HFF-Myc (cell line): Measurements from ENCODE around the gene TRIM47.
"Not testable (repeated sequence)": the region's sequence is repeated elsewhere in the genome, so short reads cannot be mapped to it uniquely, and the experiment has no call there.

Experiments
- DNase-seq: peaks from one replicate; pipeline ENCODE4 v3.0.0-alpha.2; 2011; ENCODE audit warnings: low read depth; ENCODE audit errors: extremely low read depth
- H3K4me3 ChIP-seq: replicated peaks from 2 replicates; pipeline ENCODE4 v1.5.1; 2011; ENCODE audit warnings: low read depth, mild to moderate bottlenecking, control low read depth, low read length
- TF ChIP-seq, protein P1 (sequence below): IDR thresholded peaks from 2 replicates; pipeline ENCODE4 v1.5.1; 2012; ENCODE audit warnings: mild to moderate bottlenecking, low read depth, low read length, control low read depth; ENCODE audit errors: missing control alignments

TRIM47 gene

DNA sequence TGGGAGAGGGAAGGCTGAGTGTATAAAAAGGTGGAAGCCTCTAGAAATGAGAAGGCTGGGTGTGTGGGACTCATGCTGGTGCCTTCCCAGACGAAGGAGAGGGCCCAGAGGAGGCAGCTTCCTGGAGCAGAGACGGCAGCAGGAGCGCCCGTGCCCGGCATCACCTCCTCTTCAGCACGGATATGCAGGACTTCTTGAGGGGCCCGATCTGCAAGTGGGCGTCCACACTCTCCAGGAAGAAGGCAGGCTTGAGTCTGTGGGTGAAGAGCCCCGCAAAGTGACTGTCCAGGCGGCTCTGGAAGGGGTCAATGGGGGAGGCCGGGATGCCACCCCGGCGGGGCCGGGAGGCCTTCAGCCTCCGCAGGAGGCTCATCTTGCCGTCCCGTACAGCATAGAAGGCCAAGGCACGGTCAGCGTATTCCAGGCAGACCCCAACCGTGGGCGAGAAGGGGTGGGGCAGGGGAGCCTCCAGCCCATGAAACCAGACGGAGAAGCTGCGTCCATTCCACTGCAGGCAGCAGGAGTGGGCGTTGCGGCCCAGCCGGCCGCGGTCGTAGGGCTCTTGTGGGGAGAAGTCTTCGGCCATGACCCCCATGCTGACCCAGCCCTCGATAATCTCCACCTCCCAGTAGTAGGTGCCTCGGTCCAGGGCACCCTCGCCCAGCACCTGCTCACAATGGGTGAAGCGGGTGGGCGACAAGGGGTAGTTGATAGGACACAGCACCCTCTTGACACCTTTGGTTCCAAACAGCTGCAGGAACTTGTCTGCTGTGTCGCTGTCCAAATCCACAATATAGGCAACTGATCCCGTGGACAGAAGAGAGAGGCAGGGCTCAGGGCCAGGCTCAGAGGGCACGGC is 3.8 kb downstream of the TRIM47 start:
- TF ChIP-seq, protein P1, sequence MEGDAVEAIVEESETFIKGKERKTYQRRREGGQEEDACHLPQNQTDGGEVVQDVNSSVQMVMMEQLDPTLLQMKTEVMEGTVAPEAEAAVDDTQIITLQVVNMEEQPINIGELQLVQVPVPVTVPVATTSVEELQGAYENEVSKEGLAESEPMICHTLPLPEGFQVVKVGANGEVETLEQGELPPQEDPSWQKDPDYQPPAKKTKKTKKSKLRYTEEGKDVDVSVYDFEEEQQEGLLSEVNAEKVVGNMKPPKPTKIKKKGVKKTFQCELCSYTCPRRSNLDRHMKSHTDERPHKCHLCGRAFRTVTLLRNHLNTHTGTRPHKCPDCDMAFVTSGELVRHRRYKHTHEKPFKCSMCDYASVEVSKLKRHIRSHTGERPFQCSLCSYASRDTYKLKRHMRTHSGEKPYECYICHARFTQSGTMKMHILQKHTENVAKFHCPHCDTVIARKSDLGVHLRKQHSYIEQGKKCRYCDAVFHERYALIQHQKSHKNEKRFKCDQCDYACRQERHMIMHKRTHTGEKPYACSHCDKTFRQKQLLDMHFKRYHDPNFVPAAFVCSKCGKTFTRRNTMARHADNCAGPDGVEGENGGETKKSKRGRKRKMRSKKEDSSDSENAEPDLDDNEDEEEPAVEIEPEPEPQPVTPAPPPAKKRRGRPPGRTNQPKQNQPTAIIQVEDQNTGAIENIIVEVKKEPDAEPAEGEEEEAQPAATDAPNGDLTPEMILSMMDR = no peak
- DNase-seq = no peak
- H3K4me3 ChIP-seq = no peak overlapping the region

DNA sequence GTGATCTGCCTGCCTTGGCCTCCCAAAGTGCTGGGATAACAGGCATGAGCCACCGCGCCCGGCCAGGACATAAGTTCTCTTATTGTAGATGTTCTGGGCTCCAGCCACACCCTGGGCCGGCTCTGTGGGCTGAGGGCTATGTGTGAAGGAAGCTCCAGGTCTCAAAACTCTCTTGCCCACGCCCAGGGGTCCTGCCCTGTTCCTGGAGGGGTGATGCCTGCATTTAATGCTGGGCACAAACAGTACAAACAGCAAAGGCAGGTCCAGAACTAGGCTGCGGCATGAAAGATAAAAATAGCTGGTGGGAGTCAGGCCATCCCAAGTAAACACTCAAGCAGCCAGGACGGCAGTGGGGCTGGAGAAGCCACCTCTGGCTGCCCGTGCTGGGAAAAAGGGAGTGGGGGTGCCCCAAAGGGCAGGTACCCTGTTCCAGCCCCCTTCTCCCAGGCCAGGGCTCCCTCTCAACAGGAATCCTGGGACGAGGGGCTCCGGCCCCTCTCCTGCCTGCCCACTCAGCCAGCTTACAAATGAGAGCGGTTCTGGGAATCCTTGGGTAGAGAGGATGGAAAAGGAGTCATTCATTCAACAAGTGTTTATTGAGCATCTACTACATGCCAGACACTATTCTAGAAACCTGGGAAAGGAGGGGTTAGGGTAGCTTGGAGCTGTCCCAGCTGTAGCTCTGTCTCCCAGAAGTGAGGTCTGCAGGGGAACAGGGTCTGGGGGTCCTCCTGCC is 4.6 kb downstream of the TRIM47 start:
- TF ChIP-seq, protein P1 = no peak
- H3K4me3 ChIP-seq = no peak overlapping the region
- no peak for DNase-seq

DNA sequence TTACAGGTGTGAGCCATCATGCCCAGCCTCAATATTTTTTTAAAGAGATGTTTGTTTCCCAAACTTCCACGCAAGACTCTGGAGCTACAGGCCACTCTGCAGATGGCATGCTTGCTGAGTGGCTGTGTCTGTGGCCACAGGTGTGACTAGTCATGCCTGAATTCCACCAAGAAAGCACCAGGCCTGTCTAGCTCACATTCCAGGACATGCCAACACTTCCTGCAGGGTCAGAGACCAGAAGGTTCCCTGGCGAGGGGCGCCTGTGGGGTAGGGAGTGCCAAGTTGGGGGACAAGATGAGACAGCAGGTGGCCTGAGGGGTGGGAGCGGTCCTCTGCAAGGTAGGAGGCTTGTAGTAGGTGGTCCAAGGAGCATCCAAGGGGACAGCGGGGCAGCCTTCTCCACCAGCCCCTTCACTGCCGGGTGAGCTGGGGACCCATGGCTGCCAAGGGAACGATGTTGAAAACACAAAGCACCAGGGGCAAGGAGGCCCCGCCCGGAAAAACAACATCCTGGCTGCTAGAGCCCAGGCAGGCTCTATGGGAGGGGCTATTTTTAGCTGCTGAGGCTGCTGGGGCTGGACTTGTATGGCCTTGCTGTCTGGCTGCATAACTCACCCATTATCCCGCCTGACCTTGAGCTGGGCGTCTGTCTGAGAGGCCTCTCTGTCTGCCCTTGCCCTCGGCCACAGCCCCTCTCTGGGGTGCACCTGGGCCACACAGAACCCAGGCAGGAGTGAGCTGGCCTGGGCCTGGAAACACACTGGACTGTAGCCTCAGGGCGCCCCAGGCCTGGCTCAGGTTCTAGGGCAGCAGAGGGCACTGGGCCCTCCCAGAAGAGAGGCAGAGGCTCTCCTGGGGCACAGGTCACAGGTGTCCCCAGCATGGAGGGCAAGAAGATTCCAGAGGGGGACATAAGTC is 5.7 kb downstream of the TRIM47 start:
- H3K4me3 ChIP-seq = no peak overlapping the region
- no peak for DNase-seq
- TF ChIP-seq, protein P1 = no peak

DNA sequence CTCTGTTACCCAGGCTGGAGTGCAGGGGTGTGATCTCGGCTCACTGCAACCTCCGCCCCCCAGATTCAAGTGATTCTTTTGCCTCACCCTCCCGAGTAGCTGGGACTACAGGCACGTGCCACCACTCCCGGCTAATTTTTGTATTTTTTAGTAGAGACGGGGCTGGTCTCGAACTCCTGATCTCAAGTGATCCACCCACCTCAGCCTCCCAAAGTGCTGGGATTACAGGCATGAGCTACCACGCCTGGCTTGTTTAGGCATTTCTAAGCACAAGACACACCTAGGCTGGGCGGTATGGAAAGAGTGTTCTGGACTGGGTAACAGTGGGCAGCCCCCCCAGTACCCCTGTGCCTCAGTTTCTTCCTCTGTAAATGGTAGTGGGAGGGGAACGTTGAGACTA is 8.2 kb downstream of the TRIM47 start:
- not testable (repeated sequence) for DNase-seq, H3K4me3 ChIP-seq

DNA sequence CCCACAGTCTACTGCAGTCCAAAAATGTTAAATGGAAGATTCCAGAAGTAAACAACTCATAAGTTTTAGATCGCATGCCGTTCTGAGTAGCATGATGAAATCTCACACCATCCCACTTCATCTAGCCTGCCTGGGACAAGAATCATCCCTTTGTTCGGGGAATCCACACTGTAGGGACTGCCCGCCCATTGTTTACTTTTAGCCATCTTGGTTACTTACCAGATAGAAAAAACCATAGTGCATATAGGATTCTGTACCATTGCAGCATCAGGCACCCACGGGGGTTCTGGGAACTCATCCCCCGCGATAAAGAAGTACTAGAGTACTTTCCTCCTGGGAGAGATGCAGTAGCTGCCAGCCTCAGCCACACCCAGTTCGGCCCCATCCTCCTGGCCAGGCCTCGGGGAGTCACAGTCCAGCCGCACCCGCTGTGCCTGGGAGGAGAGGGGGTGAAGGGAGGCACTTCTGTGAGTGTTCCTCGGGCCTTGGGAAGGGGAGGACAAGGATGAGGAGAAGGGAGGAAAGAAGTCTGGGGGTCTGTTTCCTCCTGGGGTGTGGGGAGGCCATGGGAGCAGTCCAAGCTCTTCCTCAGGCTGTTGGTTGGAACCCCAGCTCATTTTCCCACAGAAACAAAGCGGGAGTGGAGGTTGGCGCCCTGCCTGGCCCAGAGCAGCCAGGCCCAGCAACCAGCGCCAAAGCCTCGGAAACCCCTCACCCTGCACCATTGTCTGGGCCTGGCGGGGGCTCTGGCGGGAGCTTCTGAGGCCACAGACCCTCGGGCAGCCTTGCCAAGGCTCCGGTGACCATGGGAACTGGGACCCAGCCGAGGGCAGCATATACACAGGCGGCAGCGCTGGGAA is 8.9 kb downstream of the TRIM47 start:
- DNase-seq = no peak
- TF ChIP-seq, protein P1 = no peak
- no peak overlapping the region for H3K4me3 ChIP-seq

DNA sequence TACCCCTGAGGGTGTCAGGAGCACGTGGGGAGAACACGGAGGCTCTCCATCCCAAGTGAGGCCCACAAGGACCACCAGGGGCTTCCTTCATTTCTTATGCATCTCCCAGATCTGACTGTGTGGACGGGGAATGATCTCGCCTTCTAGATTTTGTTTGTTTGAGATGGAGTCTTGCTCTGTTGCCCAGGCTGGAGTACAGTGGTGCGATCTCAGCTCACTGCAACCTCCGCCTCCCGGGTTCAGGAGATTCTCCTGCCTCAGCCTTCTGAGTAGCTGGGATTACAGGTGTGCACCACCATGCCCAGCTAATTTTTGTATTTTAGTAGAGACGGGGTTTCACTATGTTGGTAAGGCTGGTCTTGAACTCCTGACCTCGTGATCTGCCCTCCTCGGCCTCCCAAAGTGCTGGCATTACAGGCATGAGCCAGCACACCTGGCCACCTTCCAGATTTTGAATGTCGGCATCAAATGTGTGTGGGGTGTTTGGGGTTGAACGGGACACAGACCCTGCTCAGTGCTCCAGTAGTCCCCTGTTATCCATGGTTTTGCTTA is 9.6 kb downstream of the TRIM47 start:
- DNase-seq, H3K4me3 ChIP-seq: not testable (repeated sequence)

DNA sequence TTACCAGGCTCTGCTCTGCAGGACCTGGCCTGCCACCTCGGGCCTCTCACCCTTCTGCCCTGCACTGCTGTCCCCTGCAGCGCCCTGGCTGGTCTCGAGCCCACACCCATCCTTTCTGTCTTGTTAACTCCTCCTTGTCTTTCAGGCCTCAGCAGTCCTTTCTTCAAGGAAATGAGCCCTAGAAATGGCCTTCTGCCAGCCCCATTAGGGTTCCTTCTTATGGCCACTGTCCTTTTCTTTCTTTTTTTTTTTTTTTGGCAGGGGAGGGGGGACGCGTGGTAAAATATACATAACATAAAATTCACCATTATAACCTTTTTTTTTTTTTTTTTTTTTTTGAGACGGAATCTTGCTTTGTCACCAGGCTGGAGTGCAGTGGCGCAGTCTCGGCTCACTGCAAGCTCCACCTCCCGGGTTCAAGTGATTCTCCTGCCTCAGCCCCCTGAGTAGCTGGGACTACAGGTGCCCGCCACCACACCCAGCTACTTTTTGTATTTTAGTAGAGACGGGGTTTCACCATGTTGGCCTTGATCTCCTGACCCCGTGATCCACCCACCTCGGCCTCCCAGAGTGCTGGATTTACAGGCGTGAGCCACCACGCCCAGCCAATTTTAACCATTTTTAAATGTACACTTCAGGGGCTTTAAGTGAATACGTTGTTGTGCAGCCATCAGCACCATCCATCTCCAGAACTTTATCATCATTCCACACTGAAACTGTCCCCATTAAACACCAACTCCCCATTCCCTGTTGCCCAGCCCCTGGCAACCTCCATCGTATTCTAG is 12.8 kb downstream of the TRIM47 start:
- not testable (repeated sequence) for DNase-seq, H3K4me3 ChIP-seq

DNA sequence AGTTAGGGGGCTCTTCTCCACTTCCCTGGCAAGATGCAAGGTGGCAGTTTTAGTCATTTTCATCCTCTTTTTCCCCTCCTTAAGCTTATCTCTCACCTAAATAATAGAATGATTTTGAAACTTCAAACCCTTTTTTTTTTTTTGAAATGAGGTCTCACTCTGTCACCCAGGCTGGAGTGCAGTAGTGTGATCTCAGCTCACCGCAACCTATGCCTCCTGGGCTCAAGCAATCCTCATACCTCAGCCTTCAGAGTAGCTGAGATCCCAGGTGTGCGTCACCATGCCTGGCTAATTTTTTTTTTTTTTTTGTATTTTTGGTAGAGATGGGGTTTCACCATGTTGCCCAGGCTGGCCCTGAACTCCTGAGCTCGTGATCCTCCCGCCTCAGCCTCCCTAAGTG is 13.5 kb downstream of the TRIM47 start:
- H3K4me3 ChIP-seq = not testable (repeated sequence)

More for the DNA sequence above, 13.5 kb downstream of the TRIM47 start:
- not testable (repeated sequence) for DNase-seq
